Measurements from ENCODE around the gene MACC1. TPM values are rescaled to one million over a fixed set of nuclear protein-coding genes. Genes with fewer than 3 reads are reported as not detected.

MACC1 gene
- total RNA-seq, 1 donor, result 0.36 TPM

DNA sequence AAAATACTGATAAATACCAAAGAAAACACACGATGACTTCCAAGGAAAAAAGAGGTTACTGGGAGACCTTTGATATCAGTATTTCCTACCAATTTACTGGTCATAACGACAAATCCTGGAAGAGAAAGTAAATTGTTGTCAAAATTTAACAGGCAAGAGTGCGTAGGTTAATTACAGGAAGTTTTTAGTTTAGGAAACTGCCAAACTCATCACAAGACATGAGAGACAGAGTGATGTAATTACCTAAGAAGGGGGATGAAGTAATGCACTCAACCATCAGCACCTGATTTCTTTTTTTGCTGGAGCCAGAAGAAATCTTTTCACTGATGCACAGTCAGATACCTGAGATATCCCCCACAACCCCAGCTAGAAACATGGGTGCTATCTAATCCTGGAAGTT is 16.8 kb downstream of the MACC1 start:
- H3K36me3 ChIP-seq (ENCODE audit: insufficient read depth, low read length), result no peaks in the 10 kb centered on the region
- H3K79me2 ChIP-seq (ENCODE audit: insufficient read depth, low read length), result no peaks in the 10 kb centered on the region
- H3K4me1 ChIP-seq (ENCODE audit: insufficient read depth, low read length), result peaks cover 13% of the 10 kb centered on the region
- no peak for DNase-seq (ENCODE audit: insufficient read length, low spot score, missing footprints)
- no peaks in the 10 kb centered on the region for H3K27me3 ChIP-seq (ENCODE audit: insufficient read depth, low read length)
- H4K20me1 ChIP-seq (ENCODE audit: insufficient read depth, low read length), result no peaks in the 10 kb centered on the region
- TF ChIP-seq, protein P1, sequence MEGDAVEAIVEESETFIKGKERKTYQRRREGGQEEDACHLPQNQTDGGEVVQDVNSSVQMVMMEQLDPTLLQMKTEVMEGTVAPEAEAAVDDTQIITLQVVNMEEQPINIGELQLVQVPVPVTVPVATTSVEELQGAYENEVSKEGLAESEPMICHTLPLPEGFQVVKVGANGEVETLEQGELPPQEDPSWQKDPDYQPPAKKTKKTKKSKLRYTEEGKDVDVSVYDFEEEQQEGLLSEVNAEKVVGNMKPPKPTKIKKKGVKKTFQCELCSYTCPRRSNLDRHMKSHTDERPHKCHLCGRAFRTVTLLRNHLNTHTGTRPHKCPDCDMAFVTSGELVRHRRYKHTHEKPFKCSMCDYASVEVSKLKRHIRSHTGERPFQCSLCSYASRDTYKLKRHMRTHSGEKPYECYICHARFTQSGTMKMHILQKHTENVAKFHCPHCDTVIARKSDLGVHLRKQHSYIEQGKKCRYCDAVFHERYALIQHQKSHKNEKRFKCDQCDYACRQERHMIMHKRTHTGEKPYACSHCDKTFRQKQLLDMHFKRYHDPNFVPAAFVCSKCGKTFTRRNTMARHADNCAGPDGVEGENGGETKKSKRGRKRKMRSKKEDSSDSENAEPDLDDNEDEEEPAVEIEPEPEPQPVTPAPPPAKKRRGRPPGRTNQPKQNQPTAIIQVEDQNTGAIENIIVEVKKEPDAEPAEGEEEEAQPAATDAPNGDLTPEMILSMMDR (IDR thresholded peaks at IDR 0.05; ENCODE audit: extremely low read depth, low read depth, low read length), result no peak
- no peak overlapping the region for H2AFZ ChIP-seq (ENCODE audit: low read length)
- no peak overlapping the region for H3K27ac ChIP-seq (ENCODE audit: low read depth, low read length)
- no peak overlapping the region for H3K4me2 ChIP-seq (ENCODE audit: insufficient read depth, low read length)
- H3K9me3 ChIP-seq (ENCODE audit: low read depth, low read length), result no peaks in the 10 kb centered on the region
- H3K4me3 ChIP-seq (ENCODE audit: insufficient read depth, low read length), result no peak overlapping the region

DNA sequence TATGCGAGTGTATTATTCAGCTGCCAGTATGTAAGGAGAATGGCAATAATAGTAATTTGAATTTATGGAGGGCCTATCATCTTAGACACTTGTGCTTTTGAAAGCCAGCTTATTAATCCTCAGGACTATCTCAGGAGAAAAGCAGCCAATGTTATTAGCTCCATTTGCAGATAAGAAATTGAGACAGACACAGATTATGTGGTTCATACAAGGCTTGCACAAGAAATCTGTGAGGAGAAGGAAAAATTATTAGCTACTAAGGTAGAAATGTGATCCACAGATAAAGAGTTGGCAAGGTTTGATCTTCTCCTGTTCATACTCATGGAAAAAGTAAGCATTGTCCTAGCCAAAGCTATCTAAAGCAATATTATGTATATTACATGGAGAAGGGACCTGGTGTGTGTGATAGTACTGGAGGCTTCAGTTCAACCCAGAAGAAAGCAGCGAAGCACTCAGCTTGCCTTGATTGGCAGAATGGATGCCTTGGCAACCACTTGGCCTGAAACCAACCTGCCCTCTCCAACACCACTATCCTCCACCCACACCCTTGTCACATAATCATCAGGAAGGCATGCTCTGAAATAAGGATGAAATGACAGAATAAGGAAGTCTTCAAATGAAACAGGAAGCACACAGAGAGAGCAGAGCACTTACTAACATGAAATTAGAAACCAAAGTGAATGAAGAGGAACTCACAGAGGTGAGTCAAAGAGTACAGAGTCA is 18.0 kb downstream of the MACC1 start:
- Histone ChIP-seq H3K79me2 (ENCODE audit: insufficient read depth, low read length) (no peaks in the 10 kb centered on the region), H3K27me3 (ENCODE audit: insufficient read depth, low read length) (no peaks in the 10 kb centered on the region), H2AFZ (ENCODE audit: low read length) (no peak overlapping the region), H3K4me1 (ENCODE audit: insufficient read depth, low read length) (peaks cover 13% of the 10 kb centered on the region), H3K27ac (ENCODE audit: low read depth, low read length) (peak overlapping the region; percentile 38), H3K4me2 (ENCODE audit: insufficient read depth, low read length) (peak overlapping the region; percentile 49), H3K36me3 (ENCODE audit: insufficient read depth, low read length) (no peaks in the 10 kb centered on the region), H3K9me3 (ENCODE audit: low read depth, low read length) (no peaks in the 10 kb centered on the region), H4K20me1 (ENCODE audit: insufficient read depth, low read length) (no peaks in the 10 kb centered on the region), H3K4me3 (ENCODE audit: insufficient read depth, low read length) (no peak overlapping the region)
- TF ChIP-seq, protein P1 (IDR thresholded peaks at IDR 0.05; ENCODE audit: extremely low read depth, low read depth, low read length), result no peak
- peak; percentile 79 for DNase-seq (ENCODE audit: insufficient read length, low spot score, missing footprints)

DNA sequence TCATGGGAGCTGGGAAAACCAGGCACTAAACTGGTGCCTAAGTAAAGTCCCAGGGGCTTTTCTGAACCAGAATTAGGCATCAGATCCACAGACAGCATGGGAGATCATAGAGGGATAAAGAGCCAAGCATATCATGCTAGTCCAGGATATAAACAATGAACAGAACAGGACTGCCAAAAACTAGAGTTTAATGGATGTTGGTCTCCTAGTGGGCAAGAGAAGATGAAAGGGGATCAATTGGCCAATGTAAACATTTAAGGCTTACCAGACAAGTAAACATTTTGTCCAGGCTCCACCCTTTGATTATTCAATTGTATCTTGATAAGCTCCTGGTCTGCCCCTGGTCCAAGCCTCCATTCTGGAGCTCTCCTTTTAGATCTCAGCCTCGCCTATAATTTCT is 18.9 kb downstream of the MACC1 start:
- no peak for DNase-seq (ENCODE audit: insufficient read length, low spot score, missing footprints)
- no peak overlapping the region for H3K4me2 ChIP-seq (ENCODE audit: insufficient read depth, low read length)
- TF ChIP-seq, protein P1 (IDR thresholded peaks at IDR 0.05; ENCODE audit: extremely low read depth, low read depth, low read length), result no peak
- no peaks in the 10 kb centered on the region for H3K27me3 ChIP-seq (ENCODE audit: insufficient read depth, low read length)
- H3K79me2 ChIP-seq (ENCODE audit: insufficient read depth, low read length), result no peaks in the 10 kb centered on the region
- no peak overlapping the region for H3K27ac ChIP-seq (ENCODE audit: low read depth, low read length)
- peak overlapping the region; percentile 52 for H2AFZ ChIP-seq (ENCODE audit: low read length)
- H3K4me1 ChIP-seq (ENCODE audit: insufficient read depth, low read length), result peaks cover 15% of the 10 kb centered on the region
- H3K36me3 ChIP-seq (ENCODE audit: insufficient read depth, low read length), result no peaks in the 10 kb centered on the region
- H3K9me3 ChIP-seq (ENCODE audit: low read depth, low read length), result no peaks in the 10 kb centered on the region
- H4K20me1 ChIP-seq (ENCODE audit: insufficient read depth, low read length), result no peaks in the 10 kb centered on the region
- H3K4me3 ChIP-seq (ENCODE audit: insufficient read depth, low read length), result no peak overlapping the region

GRCh38 chr7:20197837-20198236 is 19.3 kb downstream of the MACC1 start:
- TF ChIP-seq, protein P1 (IDR thresholded peaks at IDR 0.05; ENCODE audit: extremely low read depth, low read depth, low read length), result peak; percentile 47
- Histone ChIP-seq H3K9me3 (ENCODE audit: low read depth, low read length) (no peaks in the 10 kb centered on the region), H2AFZ (ENCODE audit: low read length) (peak overlapping the region; percentile 52), H3K4me3 (ENCODE audit: insufficient read depth, low read length) (no peak overlapping the region), H3K4me1 (ENCODE audit: insufficient read depth, low read length) (peaks cover 15% of the 10 kb centered on the region), H4K20me1 (ENCODE audit: insufficient read depth, low read length) (no peaks in the 10 kb centered on the region), H3K36me3 (ENCODE audit: insufficient read depth, low read length) (no peaks in the 10 kb centered on the region), H3K27me3 (ENCODE audit: insufficient read depth, low read length) (no peaks in the 10 kb centered on the region), H3K79me2 (ENCODE audit: insufficient read depth, low read length) (no peaks in the 10 kb centered on the region), H3K4me2 (ENCODE audit: insufficient read depth, low read length) (no peak overlapping the region), H3K27ac (ENCODE audit: low read depth, low read length) (no peak overlapping the region)
- no peak for DNase-seq (ENCODE audit: insufficient read length, low spot score, missing footprints)
